GM21723 (cell line): ENCODE results near the gene THADA.
"Not testable (repeated sequence)": the region's sequence is repeated elsewhere in the genome, so short reads cannot be mapped to it uniquely, and the experiment has no call there.

Experiments used
- ATAC-seq: cut with Tn5 transposase; IDR thresholded peaks from one replicate; pipeline ENCODE4 v1.9.1; 2021; ENCODE audit warnings: mild to moderate bottlenecking, moderate library complexity; ENCODE audit not compliant: unreplicated experiment

The THADA gene

DNA sequence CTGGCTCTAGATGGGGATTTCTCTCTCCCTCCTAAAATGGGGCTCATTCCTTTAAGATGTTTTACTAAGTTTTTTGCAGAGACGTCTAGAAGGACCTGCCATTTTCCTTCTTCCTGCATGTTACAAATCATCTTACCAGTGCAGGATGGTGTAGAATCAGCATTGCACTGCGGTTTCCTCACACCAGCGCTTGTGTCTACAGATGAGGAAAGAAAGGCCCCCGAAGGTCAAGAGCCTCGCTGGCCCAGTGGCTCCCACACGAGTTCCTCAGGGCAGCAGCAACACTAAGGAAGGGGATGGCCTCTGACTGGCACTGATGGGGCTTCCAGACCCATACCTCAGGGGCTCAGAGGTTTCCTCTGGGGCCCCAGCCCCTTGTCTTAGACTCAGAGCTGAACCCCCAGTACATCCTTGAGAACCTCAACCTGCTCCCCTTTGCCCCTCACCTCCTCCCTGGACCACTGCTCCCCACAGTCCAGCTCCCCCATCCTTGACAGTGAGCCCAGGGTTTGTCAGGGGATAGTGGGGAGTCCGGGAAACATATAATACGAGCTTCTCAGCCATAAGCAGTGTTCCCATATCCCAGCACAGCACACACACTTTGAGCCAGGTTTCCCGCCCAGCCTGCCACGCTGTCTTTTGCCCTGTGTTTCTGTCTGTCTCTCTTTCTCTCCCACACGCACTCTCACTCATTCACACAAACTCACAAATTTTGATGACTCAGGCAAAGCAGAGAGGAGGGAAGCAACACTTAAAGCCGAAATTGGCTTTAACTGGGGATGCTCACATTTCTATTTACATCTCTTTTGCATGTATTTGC lies 398.9 kb downstream of the THADA start:
- no peak for ATAC-seq

DNA sequence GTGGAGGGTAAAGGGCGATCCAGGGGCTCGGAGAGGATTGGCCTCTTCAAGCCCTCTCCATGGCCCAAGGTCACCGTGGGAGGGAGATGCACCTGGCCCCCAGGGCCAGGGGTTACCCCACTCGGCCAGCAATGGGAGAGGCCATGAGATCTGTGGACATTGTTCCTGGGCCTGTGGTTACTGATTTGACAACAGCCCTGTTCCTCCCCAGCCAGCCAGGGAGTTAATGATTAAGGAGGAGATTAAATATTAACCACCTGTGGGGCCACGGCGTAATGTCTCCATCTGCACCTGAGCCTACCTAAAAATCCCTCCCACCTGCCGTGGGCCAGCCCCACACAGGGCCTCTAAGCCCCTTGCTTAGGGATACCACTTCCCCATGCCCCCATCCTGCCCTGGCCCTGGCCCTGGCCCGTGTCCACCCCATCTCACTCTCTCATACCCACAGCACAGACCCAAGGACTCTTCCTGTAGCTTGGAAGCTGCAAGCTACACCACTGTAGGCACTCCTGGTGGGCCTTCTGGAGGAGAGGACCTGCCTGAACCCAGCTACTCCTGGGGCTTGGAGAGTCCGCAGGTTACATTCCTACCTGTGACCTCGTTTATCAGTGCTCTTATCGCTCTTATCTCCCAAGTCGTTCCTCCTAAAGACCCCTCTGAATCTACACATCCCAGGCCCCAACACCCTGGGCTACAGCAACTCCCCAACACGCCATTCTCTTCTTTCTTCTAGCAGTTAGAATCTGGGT lies 401.5 kb downstream of the THADA start:
- peak; percentile 44 for ATAC-seq

DNA sequence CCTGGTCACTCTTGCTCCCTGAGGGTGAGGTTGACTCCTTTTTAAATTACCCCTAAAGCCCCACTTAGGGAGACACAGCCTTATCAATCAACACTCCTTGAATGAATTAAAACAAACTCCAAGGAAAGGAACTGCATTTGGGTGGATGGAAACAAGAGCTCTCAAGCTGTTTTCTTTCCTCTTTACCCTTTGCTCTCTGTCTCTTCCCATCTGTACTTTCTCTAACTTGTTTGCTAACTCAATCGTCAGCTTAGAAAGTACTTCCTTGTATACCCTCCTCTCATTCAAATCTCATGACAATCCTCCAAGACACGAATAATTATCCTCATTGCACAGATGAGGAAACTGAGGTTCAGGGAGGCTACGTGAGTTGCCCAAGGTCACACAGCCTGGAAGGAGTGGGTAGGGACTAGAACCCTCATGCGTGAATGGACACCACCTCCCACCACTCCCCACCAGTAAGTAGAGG lies 402.2 kb downstream of the THADA start:
- ATAC-seq = no peak

DNA sequence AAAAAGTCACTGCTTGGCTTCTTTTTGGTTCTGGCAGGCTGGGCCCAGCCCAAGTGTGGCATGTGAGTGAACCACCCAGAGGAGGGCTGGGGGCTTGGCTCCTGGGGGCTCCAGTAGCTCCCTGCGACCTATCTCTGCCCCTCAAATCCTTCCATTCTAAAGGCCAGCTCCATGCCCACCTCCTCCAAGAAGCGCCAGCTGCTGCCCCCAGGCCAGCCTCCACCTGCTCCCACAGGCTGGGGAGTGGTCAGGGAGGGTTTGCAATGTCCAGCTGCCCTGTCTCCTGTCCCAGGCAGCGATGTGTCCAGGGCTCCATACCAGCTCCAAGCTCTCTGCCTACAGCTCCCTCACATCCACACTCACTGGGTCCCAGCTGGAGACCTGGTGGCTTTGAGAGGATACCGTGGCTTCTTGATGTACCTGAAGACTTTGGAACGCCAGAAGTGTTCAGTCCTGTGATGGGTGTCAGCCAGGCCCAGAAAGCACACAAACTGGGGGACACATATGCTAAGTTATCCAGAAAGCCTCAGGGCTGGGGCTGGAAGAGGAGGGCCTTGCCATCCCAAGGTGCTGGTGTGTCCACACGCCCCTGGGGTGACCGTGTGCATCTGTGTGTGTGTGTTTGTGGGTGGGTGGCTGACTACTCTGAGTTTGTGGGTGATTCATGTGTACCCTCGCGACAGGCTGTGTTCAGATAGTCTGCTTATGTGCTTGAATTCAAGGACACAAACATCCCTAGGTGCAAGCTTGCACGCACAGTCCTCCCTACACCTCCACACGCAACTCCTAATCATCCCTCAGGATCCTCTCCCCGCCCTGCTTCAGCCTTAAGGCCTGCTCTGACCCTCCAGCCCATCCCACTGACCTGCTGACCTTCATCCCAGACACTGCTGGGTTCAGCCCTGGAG lies 402.8 kb downstream of the THADA start:
- no peak for ATAC-seq

DNA sequence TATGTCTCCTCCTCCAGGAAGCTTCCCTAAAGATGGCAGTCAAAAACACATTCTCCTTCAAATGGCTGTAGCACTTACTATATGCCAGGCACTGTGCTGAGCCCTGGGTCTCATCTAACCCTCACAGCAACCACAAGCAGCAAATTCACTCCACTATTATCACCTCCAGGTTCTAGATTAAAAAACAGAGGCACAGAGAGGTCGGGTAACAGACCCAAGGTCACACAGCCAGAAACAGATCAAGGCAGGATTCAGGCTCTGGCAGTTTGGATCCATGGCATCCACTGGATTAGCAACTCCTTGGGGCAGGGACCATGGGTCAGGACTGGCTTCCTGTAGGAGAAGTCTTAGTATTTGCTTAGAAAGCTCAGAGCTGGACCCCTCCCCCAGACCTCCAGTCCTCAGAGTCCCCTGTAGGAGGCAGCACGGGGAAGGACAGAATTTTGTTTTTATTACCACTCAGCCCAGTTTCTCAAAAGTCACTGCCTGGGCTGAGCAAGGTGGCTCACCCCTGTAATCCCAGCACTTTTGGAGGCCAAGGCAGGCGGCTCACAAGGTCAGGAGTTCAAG lies 403.8 kb downstream of the THADA start:
- ATAC-seq = no peak

DNA sequence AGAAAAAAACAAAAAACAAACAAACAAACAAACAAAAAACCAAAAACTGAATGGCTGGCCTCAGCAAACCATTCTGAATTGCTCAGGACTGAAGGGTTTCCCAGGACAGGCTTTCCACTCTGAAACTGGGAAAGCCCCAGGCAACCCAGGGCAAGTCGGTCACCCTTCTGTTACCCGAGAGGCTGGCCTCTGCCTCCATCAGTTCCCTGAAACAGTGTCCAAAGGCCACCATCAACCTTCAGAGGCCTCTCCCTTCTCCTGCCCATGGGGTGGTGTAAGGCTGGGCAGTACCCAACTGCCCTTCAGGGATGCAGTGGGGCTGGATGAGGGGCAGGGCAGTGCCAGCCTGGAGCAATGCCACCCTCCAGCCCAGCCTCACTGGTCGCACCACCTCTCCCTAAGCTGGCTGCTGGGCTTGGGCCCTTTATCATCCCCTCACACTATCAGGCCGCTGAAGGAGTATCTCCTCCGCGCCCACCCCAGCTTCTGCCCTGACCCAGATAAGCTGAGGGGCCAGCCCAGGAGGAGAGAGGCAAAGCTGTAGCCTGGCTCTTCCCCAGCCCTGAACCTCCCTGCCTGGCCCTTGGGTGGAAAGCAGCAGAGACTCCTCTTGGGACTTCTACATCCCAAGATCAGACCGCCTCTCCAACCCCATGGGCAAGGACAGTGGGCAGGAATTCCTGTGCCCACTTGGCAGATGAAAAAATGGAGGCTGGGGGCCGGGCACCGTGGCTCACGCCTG lies 405.4 kb downstream of the THADA start:
- ATAC-seq = no peak

DNA sequence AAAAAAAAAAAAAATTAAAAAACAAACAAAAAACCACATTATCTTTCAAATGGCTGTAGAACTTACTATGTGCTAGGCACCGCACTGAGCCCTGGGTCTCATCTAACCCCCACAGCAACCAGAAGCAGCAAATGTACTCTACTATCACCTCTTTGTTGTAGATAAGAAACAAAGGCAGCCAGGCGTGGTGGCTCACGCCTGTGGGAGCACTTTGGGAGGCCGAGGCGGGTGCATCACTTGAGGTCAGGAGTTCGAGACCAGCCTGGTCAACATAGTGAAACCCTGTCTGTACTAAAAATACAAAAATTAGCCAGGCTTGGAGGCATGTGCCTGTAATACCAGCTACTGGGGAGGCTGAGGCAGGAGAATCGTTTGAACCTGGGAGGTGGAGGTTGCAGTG lies 406.0 kb downstream of the THADA start:
- ATAC-seq = not testable (repeated sequence)

DNA sequence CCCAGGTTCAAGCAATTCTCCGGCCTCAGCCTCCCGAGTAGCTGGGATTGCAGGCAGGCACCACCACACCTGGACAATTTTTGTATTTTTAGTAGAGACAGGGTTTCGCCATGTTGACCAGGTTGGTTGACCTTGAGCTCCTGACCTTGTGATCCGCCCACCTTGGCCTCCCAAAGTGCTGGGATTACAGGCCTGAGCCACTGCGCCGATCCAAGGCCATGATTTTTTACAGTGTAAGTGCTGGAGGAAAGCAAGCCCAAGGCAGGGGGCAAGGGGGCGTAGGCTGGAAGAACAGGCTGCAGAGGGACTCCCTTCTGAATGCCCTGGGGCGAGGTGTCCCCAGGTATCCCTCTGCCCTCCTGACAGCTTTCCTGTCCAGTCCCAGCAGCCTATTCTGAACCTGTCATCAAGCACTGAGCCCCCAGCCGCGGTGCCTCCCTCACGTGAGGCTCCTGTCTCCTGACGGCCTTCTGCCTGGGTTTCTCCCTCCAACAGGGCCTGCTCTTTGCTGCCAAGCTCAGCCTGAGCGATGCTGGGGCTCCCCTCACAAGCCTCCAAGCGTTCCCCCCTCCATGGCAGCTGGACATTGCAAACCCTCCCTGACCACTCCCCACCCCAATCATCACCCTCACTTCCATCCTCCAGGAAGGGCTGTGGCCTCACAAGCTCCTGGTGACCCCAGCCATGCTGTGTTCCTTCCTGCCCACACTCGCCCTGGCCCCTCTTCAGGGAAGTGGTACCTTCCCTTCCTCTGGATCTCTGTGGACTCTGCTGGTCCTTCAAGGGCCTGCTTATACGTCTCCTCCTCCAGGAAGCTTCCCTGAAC lies 407.1 kb downstream of the THADA start:
- ATAC-seq = no peak

DNA sequence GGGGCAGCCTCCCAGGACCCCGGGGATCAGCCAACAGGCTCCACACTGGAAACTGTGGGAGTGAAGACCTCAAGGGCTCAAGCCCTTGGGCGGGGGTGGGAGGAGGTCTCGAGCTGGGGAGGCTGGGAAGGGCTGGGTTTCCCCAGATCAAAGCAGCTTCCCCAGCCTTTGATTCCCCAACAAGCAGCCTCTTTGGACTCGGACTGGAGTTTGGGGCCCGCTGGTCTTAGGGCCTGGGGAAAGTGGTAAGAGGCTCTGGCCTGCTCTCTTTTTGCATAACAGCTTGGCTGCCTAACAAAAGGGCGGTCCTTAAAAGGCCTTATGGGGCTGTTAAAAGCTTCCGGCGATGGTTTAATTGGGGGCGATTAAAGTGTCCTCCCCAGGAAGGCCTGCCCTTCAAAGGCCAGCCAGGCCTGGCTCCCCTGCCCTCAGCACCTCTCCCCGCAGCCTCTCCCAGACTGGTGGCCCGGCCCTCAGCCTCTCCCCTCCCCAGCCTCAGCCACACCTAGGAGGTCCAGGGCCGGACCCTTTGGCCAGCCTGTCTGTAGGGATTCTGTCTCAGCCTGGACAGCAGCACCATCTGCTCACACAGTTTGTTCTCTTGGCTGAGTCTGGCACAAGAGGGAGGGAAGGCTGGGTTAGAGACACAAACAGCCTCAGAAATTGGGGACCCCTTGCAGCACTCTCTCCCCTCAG lies 409.0 kb downstream of the THADA start:
- ATAC-seq = no peak

DNA sequence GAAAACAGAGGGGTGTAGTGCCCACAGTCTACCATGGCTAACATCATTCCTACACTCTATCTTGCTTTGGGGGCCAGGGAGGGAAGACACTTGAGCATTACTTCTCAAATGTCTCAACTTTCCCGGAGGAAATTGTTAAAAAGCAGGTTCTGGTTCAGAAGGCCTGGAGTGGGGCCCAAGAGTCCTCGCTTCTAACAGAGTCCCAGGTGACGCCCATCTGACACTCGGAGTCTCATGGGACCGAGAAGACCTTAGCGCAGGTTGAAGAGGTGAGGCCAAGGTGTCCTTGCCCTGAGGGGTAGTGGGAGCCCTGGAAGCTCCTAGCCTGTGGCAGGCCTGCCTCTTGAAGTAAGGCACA lies 409.5 kb downstream of the THADA start:
- ATAC-seq = no peak

DNA sequence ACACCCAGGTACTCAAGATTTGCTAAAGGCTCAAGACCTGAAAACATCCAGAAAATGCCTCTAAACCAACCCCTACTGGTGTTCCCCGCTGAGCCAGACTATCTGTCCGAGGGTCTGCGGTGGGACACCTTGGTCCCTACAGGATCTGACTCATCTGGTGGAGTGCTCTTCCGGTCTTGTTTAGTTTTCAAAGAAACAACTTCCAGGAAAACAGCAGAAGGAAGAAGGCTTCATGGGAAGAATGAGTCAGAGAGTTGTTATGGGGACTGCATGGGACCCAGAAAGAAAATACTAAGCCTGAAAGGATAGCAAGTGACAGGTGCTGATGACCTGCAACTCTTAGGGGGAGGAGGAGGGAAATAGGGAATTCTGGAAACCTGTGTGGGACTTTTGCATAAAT lies 410.7 kb downstream of the THADA start:
- no peak for ATAC-seq

DNA sequence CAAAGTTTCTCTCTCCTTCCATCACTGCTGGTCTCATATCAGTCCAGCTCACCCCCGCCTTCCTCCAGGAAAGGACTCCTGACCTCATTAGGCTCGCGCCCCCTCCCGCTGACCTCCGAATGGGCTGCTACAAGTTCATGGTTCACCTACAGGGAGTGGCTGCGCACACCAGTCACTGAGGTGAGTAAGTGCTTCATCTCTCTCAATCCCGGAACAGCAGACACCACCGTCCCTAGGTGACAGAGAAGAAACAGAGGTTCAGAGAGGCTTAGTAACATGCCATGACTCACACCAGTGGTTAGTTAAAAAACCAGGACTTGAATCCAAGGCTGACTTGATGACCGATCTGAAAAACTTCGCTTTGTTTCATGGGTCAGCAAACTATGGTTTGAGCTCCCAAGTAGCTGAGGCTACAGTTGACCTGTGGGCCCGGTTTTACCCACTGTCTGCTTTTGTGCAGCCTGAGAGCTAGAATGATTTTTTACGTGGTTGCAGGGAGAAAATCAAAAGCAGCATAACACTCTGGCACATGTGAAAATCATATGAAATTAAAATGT lies 411.4 kb downstream of the THADA start:
- ATAC-seq = no peak

DNA sequence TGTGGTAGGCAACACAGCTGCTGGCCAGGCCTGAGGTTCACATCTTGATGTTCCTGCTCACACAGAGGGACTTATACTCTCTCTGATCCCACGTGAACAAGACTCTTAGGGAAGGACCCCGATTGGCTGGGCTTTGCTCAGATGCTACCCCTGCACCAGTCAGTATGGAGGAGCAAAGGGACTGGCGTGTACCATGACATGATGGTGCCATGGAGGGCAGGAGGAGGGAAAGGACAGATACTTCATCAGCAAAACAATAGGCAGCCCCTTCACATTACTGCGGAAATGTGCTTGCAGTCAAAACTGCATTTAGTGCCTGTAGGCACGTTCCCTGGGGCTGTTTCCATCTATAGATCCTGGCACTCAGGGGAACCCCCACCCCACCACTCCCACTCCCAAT lies 412.1 kb downstream of the THADA start:
- no peak for ATAC-seq

DNA sequence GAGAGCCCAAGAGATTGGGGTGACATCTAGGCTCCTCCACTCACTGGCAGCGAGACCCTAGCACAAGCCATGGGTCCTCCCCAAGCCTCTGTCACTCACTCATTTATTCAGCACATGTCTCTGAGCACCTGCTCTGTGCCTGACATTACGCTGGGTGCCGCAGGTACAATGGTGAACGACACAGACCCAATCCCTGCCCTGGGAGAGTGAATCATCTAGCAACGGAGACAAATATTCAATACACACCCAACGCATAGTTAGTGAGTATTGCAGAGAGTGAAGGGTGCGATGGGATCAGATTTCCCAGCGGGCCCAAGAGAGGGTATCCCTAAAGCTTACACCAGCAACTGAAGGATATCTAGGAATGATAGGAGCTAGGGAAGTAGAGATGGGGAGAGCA lies 414.9 kb downstream of the THADA start:
- no peak for ATAC-seq
